Right ventricle myocardium inferior (tissue), 1 donor: Measurements from ENCODE around the gene RHBDF2. TPM values are rescaled to one million over a fixed set of nuclear protein-coding genes. Genes with fewer than 3 reads are reported as not detected.
"Not testable (repeated sequence)": the region's sequence is repeated elsewhere in the genome, so short reads cannot be mapped to it uniquely, and the experiment has no call there.

Experiments used
- ATAC-seq: fragments of 200-7000 bp; cut with Tn5 transposase; one replicate; pipeline ENCODE4 v1.9.1; 2020; ENCODE audit warnings: mild to moderate bottlenecking, moderate library complexity
- DNase-seq: peaks from one replicate; pipeline ENCODE4 v3.0.0; 2021; ENCODE audit errors: missing footprints
- intact Hi-C: fragments of 100-400 bp; cut with DNase I; formaldehyde crosslinking; loops from one replicate; pipeline ENCODE4 v1.11.0; 2022
- total RNA-seq: library from RNA; stranded (reverse); fragmentation: NEBNext Ultra II Directional; extraction: Animal tissue kit (Norgen Biotek cat#: 25700); gene quantifications from one replicate; pipeline ENCODE4 v1.2.1, GENCODE V29; 2021
- donor health status: DM: no; HTN: yes; CAD: no; lungs with severe emphysema.

Gene RHBDF2
- total RNA-seq, 1 donor from 2014 or later, result 17.9 TPM

DNA sequence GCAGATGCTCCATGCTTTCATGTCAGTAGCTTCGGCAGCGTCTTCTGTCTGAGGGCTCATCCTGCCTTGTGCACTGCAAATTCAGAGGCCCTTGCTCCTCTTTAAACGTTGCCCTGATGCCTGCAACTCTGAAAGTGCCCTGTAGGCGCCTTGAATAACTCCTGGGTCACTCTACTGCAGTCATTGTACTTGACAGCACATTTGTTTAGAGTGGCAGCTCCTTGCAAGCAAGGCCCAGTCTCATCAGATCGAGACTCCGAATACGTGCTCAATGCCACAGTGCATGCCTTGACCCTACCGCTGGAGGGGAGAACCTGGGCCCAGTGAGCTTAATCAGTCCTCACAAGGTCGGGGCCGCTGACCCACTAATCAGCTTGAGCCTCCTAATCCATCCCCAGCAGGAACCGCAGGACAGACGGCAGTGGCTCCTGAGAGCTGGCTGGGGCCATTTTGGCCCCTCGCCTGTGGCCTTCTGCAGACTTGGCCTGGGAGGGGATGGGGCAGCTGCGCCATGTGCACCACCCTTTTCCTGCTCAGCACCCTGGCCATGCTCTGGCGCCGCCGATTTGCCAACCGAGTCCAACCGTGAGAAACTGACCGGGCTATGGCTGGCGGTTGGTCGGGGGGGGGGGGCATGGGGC lies 38.5 kb upstream of the RHBDF2 start, which contains the start of gene PRCD:
TSS of gene PRCD (plus strand) at position 414 of the 641 bp plus-strand sequence. CDS start at position 512, 98 bp downstream.
- DNase-seq, result peak; percentile 44
- ATAC-seq, result no peak
- intact Hi-C loops, result no loop called here

DNA sequence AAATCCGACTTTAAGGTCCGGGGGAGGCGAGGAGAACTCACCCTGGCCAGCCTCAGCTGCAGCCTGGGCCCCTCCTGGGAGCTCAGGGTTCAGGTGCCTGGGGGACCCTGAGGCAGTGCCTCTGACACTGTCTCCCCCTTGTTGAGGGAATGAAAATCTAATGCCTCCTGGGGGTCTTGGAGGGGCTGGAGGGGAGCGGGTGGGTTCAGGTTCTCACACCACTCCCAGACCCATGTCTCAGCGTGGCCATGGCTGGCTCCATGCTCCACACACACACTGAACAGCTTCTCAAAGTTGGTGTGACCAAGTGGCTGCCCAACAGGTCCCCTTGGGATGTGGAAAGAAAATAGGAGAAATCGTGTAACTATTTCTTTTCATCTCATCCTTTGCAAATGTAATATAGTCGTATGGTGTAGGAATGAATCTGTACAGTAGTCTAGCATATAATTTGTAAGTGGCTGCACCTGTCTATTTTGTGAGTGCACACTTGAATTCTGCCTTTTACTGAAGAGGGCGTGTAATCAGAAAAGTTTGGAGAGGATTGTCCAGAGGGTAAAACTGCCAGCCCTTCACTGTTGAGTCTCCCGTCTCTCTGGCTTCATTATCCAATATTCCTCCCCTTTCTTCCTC lies 37.8 kb upstream of the RHBDF2 start:
- DNase-seq (peak; percentile 61), ATAC-seq (no peak)
- intact Hi-C loops, result no loop called here

DNA sequence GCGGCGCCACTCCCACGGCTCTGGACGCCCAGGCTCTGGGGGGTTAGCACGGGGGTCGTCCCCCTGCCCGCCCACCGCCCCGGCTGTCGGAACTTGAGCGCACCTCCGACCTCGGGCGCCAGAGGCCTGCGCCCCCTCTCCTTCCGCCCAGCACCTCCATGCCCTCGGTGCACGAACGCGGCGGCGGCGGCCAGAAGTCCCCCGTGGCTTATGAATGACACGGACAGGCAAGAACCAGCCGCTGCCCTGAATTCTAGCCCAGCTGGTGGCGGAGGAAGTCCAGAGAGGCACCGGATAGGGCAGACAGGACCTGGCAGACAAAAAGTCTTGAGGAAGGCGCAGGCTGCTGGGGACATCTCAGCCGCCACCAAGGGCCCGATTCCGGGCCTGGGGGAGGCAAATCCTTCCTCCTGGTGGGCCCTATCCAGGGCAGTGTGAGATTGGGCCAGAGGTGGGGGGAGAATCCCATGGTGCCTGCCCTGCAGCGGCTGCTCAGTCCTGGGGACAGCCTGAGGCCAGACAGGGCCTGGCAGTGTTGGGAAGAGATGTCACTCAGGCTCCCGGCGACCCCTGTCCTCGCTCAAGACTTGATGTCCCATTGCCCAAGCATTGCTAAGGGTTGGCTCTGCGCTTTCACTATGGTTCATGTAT lies 37.2 kb upstream of the RHBDF2 start:
- intact Hi-C loops, result no loop called here
- DNase-seq, result peak; percentile 69

DNA sequence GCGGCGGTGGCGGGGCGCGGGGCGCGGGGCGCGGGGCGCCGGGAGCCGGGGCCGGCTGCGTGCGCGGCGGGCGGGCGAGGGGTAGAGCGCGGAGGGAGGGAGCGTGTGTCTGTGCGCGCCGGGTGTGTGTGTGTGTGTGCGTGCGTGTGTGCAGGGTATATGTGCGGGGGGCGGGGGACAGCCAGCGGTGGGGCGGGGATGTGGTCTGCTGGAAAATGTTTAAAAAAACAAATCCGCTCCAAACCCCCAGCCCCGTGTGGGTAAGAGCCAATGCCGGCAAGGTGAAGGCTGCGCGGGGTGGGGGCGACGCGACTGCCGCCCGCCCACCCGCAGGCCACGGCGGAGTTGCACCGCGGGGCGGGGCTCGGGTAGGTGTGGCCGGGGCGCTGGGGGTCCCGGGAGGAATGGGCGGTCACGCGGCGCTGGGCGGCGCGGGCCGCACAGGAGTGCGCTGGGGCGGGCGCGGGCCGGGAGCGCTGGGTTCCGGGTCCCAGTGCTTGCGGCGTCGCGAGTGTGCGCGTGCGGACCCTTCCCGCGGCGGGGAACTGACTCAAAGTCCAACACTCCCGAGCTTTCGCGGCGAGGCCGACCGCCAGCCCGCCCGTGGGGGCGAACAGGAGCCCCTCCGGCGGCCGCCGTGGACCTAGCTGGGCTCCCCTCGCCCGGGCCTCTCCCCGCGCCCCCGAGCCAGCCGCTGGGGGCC lies 36.5 kb upstream of the RHBDF2 start, which contains the start of gene CYGB:
TSS of gene CYGB (minus strand) at position 132 of the 703 bp plus-strand sequence. CDS start 167 bp downstream, outside the sequence.
- intact Hi-C loops, result no loop called here
- DNase-seq, result peak; percentile 74
- peak; percentile 76 for ATAC-seq

More for the DNA sequence above, 37.2 kb upstream of the RHBDF2 start:
- ATAC-seq, result no peak

DNA sequence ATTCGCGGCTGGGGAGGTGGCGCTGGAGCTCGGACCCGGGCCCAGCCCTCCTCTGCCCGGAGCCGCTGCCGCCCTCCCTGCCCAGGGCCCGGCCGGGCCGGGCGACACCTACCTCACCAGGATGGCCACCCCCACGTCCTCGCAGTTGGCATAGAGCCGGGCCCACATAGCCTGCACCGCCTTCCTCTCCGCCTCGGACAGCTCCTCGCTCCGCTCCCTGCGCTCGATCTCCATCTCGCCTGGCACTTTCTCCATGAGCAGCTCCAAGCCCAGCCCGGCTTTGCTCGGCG lies 36.0 kb upstream of the RHBDF2 start:
- intact Hi-C loops, result no loop called here
- DNase-seq, result peak; percentile 80
- ATAC-seq, result no peak

DNA sequence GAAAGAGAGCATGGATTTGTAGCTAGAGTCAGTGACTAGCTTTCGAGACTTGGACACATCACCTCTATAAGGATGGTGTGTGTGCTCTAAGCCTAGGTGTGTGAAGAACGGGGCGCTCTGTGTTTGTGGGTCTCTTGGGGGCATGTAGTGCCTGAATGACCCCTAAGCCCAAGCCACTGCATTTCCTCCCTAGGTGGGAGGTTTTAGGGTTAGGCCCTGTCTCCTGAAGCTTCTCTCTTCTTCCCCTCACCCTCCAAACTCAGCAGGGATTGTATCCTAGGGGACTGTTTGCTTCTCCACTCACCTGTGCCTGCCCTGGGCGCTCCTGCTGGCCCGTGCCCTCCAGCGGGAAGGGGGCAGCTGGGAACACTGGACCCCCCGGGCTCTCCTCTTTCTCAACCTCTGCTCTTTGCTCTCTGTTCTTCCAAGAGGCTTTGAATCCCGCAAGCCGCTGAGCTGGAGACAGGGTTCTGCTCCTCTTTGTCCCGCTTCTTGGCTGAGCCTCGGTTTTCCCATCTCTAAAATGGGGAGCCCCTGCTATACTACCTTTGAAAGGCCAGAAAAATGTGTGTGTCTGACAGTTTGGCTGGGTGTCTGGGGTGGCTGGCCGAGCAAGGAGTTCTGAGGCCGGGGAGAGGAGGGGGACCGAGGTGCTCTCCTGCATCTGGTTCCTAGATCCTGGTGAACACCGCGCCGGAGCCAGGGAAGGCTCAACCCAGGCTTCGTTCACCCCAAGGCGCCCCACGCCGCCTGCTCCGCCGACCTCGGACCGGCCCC lies 35.5 kb upstream of the RHBDF2 start:
- DNase-seq (peak; percentile 34), ATAC-seq (no peak)
- intact Hi-C loops, result no loop called here

DNA sequence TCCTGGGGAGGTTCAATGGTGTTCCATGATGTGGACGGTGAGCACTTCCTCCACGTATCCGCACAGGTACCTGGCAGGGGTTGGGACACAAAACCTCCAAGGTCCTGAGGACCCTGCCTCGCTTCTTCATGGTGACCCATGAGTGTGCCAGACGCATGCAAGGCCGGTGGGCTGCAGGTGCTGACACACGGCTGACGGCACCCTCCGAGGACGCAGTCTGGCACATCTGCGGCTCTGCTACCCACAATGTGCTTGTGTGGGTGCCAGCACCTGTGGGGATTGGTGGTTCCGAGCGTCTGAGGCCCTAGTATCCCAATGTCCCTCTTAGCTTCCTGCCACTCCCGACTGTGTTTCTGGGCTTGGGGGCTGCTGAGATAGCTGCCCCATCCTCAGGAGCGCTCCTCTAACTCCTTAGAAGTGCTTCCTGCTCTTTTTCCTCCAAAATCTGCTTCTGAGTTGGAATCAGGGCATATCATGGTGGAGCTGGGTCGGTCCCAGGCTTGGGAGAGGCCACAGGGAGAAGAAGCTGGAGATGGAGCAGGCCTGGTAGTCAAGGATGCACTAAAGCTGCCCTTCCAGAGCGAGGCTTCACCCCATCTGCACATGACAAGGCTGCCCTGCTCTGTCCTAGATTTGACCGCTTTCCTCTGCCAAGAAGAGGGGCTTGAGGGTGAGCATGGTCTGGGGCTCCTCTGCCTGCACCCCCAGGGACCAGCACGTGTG lies 34.7 kb upstream of the RHBDF2 start:
- DNase-seq, result peak; percentile 55
- intact Hi-C loops, result no loop called here
- ATAC-seq, result no peak

DNA sequence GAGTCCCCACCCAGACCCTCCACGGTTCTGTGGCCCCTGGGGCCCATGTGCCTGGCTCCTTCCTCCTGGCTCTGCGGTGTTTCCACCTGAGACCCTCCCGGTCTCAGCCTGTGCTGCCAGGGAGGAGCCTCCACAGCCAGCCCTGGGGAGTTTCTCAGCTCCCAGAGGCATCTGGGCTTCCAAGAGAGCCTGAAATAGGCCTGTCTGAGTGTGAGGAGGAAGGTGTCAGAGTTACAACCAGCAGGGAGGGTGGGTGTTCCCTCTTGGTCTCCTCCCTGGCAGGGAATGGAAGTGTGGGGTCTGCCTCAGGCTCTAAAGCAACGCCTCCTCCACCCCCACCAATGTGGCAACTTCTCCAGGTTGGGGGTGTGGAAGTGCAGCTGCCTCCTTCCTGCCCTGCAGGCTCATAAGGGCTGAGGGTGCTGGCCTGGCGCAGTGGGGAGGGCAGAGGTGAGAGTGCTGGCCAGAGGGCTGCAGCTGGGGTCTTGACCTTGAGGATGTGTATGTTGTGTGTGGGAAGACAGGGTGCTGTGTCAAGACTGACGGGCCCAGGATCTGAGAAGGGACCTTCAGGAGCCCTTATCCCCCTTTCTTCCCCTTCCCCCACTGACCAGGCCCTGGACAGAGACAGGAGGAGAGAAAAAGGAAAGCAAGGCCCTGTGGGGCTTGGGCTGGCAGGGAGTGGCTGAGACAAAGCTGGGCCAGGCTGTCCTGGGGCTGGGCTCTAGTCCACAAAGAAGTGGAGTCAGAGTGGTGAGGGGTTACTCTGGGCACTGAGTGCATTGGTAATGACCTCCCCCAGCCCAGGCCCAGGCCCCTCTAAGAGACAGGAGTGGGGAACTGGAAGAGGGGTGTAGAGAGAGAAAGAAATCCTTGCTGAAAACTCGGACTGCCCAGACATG lies 33.9 kb upstream of the RHBDF2 start:
- DNase-seq (peak; percentile 57), ATAC-seq (no peak)
- intact Hi-C loops, result no loop called here

DNA sequence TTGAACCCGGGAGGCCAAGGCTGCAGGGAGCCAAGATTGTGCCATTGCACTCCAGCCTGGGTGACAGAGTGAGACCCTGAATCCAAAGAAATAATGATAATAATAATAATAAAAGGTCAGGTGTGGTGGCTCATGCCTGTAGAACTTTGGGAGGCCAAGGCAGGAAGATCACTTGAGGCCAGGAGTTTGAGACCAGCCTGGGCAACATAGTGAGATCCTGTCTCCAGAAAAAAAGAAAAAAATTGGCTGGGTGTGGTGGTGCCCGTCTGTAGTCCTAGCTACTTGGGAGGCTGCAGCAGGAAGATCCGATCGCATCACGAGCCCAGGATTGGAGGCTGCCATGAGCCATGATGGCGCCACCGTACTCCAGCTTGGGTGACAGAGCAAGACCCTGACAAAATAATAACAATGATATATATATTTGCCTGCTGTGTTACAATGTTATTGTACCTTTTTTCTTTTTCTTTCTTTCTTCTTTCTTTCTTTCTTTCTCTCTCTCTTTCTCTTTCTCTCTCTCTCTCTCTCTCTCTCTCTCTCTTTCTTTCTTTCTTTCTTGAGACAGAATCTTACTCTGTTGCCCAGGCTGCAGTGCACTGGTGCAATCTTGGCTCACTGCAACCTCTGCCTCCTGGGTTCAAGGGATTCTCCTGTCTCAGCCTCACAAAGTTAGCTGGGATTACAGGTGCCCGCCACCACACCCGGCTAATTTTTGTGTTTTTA lies 32.6 kb upstream of the RHBDF2 start:
- ATAC-seq, DNase-seq, intact Hi-C loops: not testable (repeated sequence)

DNA sequence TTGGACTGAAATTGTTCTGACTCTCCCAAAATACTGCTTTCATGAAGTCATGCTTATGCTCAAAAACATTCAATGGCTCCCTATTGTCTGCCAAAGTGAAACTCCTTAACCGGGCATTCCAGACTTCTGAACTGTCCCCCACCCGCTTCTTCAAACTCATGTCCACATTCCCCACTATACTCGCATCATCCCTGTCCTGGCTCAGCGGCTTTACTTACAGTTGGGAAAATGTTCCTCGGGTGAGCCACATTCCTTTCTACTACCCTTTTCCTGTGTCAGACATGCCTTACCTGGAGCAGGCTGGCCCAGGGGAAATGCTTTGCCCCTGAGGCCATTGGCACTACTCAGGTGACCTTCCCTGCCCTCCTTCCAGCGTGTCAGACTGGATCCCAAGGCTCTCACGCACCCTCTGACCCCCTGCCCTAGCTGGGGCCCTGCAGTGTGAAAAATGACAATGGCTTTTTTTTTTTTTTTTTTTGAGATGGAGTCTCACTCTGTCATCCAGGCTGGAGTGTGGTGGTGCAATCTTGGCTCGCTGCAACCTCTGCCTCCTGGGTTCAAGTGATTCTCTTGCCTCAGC lies 30.9 kb upstream of the RHBDF2 start:
- intact Hi-C loops, result no loop called here
- no peak for ATAC-seq
- peak; percentile 37 for DNase-seq

DNA sequence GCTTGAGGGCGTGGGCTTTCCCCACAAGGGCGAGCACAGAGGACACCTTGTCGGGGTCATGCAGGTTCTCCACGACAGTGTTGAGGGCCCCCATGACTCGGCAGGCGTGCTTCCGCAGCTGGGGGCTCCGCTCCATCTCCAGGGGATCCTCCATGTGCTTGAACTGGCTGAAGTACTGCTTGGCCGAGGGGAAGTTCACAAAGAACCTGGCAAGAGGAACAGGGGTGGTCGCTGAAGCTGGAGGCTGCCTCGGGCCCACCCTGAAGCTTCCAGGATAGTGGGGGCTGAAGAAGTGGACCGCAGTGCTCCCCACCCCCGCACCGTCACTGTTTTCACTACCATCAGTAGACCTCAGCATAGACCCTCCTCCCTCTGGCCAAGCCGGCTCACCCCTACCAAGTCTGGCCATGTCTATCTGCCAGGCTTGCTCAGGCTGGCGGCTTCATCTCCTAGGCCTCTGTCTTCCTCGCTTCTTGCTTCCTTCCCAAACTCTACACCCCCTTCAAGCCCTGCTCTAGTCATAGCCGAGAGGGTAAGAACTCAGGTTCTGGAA lies 30.3 kb upstream of the RHBDF2 start:
- intact Hi-C loops, result no loop called here
- DNase-seq, result peak; percentile 58
- ATAC-seq, result no peak

DNA sequence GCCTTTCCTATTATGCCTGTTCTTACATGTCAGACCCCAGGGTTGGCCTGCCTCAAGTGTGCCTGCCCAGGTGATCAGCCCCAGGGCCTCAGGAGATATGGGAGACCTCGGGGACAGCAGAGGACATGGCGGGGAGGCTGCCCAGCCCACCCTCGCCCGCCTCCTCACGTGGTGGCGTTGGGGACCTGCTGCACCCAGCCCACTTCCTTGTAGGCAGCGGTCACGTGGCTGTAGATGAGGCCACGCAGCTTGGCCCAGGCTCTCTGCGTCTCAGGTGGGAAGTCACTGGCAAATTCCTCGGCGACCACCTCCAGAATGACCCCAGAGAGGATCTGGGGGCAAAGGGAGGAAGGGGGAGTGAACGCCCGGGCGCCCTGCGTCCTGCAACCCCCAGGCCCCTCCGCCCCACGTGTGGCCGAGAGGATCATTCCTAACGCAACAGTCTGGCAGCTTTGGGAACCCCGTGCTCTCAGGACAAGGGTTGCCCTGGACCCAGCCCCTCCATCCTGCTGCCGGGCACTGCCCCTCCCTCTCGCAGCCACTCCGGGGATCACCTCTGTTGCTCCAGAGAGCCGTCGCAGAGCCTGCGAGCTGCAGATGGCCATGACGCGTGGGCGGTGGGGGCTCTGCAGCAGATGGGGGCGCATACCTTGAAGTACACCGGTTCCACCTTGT lies 29.7 kb upstream of the RHBDF2 start:
- ATAC-seq, result no peak

DNA sequence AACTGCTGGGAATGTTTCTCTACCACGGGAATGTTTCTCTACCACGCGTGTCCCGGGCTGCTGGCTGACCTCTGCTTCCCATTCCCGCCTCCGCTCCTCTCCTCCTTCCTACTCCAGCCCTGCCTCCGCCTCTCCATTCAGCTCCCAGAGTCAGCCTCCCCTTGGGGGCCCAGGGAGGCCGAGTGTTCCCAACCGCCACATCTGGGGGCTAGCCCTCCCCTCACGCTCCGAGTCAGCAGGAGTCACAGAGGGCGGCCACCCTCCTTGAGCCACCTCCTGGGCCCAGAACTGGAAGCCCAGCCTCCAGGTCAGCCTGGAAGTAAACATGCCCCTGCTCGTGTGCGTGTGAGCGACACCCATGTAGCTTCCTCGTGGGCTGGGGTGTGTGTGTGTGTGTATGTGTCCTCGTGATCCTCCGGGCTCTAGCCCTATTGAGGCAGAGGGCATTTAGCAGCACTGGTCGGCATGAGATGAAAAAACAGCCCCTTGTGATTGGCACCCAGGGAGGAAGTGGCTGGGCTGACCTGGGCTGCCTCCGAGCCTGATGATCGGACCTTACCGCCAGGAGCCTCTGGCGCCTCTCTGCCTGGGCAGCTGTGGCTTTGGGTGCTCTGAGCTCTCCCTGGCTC lies 29.0 kb upstream of the RHBDF2 start:
- intact Hi-C loops, result no loop called here
- DNase-seq (no peak), ATAC-seq (peak; percentile 65)

More for the DNA sequence above, 29.7 kb upstream of the RHBDF2 start:
- peak; percentile 68 for DNase-seq
- intact Hi-C loops, result no loop called here

DNA sequence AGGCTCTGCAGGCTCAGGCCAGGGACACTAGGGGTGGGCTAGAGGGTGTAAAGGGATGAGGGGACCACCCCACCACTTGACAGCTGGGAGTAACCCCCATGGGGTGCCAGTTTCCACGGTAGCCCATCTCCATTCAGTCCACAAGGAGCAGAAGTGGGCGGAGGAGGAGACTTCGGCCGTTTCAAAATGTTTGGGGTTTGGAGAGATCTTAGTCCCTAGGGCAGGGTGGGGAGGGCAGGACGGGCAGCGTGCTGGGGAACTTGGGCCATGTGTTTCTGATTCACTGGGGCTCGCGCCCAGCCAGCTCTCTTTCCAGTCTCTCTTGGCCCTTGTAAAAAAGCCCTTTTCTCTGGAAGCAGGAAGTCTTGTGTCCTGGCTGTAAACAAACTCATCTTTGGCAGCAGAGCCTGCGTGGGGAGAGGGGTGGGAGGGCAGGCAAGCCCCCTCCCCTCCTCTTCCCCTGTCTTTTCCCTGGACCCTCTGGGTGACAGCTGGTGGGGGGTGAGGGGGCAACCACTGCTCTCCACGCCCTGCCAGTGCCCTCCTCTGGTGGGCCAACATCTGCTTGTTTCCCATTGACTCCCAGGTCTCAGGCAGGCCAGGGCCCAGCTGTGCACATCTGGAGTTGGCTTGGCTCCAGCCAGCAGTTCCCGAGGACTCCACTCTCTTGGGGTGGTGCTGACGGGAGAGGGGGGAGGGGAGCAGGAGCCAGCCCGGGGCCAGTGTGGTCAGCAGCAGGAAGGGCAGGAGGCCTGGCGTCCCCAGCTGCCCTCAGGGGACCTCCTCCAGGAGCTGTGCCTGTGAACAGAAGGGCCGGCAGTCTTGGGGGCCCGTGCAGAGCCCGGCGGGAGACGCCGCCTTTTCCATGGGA lies 28.2 kb upstream of the RHBDF2 start:
- intact Hi-C loops, result no loop called here
- ATAC-seq (peak; percentile 79), DNase-seq (peak; percentile 95)
